GM19467 (cell line): ENCODE results near the gene NTN5.

ENCODE experiments used
- ATAC-seq: cut with Tn5 transposase; IDR thresholded peaks from one replicate; pipeline ENCODE4 v1.9.1; 2021; ENCODE audit warnings: mild to moderate bottlenecking, moderate library complexity; ENCODE audit not compliant: unreplicated experiment

Gene NTN5

DNA sequence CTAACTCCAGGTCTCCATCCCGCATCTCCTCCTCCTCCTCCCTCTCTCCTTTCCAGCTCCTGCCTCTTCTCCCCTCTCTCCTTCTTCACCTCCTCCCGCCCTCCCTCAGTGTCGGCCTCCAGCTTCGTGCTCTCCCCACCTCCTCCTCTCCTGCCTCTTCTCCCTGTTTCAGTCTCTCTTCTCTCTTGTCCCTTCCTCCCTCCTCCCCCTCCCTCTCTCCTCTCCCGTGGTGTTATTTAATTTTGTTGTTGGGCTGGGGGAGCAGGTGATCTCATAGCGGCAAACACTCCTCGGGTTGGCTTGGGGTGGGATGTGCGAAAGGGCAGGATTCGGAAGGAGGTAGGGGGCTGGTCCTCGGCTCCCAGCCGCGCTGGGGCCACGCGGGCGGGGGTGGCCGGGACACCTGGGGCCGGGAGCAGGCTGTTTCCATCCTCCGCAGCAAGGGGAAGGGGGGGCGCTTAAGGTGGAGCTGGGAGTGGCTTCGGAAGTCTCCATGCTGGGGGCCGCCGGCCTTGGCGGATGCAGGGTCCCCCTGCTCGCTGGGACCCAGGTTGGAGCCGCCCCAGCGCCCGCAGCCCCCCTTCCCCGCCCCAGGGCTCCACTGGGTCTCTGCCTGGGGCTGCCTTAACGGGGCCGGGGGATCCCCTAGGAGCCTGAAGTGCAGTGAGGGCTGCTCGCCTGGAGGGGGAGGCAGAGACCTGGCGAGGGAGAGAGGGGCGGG, 26.7 kb downstream of the NTN5 start, which contains the start of gene CA11:
Gene CA11, minus strand, starts transcription at position 187 of the 721 bp plus-strand sequence. CDS start 555 bp downstream, outside the sequence.
- peak; percentile 64 for ATAC-seq

DNA sequence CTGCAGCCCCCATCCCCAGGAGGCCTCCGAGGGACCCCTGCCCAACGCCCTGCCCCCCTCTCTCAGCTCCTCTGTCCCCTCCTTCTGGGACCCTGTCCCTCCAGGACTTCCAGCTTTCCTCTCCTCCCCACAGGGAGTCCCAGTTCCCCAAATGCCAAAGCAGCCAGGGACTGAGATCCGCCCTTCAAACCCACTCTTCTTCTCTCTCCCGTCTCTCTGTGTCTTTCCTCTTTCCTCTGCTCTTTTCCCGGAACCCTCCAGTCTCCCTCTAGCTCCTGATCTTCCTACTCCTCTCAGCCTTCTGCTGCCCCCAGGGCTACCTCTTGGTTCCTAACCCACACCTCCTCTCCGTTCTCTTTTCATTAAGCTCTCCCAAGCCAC, 27.2 kb downstream of the NTN5 start:
- ATAC-seq: no peak

- ATAC-seq: no peak
Observed at GRCh38 chr19:48644839-48645619, 27.8 kb downstream of the NTN5 start.

- ATAC-seq: no peak
Observed at GRCh38 chr19:48644355-48644754, 28.5 kb downstream of the NTN5 start.

- no peak for ATAC-seq
Observed at GRCh38 chr19:48642862-48643261, 30.0 kb downstream of the NTN5 start.

DNA sequence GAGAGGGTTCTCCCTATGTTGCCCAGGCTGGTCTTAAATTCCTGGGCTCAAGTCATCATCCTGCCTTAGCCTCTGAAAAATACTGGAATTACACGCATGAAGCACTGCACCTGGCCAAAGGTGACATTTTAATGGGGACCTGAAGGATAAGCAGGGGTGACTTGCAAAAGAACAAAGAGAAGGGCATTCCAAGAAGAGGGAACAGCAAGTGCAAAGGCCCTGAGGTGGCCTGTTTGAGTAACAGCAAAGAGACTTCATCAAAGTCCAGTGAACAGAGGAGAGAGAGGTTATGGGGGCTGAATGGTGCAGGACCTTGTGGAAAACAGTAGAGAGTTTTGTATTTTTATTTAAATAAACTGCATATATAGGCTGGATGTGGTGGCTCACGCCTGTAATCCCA, 31.0 kb downstream of the NTN5 start:
- no peak for ATAC-seq

DNA sequence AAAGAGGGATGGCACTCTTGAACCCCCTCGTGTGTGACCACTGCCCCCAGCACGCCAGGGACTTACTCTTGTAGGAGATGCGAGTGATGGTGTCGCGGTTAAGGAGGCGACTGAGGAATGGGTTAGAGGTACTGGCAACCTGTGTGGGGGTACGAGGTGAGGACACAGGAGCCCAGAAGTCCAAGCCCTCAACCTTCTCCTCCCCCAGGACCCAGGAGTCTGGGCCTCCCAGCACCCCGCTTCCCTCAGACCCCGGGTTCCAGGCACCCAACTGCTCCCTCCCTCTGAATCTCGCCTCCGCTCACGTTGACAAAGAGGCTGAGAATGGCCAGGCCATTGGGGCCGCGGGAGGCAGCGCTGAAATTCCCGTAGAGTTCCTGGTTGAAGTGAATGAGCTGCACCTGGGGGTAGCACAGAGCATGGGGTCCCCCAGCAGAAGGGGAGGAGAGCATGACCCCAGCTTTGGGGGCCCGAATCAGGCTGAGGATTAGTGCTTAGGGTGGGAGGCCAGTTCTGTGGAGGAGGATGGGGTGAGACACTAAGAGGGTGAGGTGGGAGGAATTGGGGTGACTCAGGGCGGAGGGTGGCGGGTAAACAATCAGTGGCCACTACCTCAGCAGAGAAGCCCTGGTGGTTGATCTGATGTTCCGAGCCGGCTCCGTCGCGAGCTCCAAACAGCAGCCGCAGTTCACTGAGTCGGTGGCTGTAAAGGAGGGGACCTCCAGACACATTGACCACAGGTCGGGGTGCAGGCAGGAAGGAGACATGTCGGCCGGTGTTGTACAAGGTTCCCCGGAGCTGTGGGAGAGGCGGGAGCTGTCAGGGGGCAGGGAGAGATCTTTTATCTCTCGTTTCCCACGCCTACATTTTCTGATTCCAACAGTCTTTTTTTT, 33.1 kb downstream of the NTN5 start:
- ATAC-seq: no peak

DNA sequence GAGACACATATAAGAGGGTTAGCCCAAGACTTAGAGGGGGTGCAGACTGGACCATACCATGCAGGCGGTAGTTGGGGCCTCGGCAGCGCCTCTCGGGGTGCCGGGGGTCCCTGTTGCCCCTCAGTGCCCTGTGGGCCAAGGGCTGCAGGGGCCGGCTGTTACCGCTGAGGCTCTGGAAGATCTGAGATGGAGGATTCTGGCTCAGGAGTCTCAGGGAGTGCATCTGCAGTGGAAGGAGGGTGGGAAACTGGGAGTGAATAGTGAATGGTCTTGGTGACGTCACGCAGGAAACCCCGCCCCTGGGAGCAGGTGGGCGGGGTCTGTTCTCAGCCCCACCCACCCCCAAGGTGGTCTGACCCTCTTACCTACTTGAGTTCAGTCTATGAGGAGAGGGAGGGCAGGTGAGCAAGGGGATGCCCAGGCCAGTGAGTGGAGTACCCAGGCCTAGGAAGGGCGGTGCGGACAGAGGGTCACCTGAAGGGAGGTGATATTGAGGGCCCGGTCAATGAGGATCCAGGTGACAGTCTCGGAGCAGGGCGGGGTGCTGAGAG, 33.9 kb downstream of the NTN5 start:
- ATAC-seq: no peak

DNA sequence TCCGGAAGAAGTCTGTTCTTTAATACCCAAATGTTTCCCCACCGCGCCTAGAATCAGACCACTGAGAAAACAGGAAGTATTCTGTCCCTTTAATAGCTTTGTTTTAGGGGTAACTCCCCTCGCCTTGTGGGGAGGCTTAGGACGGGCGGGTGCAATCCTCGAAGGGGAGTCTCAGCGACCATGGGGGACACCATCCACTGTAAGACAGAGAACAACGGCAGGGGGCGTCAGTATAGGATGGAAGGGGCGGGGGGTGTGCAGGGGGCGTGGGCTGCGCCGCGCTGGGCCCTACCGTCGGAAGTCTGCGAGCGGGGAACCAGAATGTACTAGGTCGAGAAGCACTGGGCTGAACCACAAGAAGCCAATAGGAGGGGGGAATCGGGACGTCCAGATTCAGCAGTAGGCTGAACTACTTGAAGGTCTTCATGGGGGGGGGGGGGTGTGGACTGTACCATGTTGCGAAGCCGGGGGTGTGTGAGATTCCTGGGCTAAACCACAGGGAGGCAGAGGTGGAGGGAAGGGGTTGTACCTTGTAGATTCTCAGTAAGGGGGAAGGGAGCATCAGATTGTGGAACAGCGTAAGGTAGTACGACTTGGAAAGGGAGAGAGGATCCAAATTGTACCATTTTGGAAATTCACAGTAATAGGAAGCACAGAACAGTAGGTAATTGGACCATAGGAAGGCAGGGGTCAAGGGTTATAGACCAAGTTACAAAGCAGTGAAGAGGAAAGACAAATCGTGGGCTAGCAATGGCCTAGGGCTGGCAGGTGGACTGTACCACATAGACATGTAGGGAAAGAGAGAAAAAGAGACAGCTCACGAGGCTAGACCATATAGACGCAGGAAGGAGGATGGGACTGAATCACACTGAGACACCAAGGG, 34.6 kb downstream of the NTN5 start:
- ATAC-seq: peak; percentile 19

DNA sequence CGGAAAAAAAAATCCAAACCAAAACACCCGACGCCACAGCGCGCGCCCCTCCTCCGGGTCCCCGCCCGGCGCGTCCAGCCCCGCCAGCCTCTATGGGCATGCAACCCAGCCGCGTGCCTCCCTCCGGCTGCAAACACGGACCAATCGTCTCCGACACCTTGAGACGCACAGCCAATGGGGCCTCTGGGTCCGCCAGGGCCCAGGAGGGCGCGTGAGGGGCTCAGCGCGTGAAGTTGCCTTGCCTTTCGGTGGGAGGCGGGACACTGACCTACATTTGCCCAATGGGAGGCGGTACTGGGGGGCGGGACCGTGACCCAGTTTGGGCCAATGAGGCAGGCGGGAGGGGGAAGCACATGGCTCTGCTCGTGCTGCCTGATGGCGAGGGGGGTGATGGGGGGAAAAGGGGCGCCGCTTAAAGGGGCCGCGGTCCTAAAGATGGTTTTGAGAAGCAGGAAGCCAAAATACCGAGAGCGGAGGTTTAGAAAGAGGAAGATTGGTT, 35.3 kb downstream of the NTN5 start:
- ATAC-seq: peak; percentile 73

GRCh38 chr19:48636859-48637448, 35.9 kb downstream of the NTN5 start, which contains the start of gene DBP:
Gene DBP, minus strand, starts transcription at chr19:48637379. Its CDS starts 385 bp downstream, at chr19:48636994.
- no peak for ATAC-seq

- ATAC-seq: no peak
Observed at GRCh38 chr19:48635966-48636858, 36.6 kb downstream of the NTN5 start.

DNA sequence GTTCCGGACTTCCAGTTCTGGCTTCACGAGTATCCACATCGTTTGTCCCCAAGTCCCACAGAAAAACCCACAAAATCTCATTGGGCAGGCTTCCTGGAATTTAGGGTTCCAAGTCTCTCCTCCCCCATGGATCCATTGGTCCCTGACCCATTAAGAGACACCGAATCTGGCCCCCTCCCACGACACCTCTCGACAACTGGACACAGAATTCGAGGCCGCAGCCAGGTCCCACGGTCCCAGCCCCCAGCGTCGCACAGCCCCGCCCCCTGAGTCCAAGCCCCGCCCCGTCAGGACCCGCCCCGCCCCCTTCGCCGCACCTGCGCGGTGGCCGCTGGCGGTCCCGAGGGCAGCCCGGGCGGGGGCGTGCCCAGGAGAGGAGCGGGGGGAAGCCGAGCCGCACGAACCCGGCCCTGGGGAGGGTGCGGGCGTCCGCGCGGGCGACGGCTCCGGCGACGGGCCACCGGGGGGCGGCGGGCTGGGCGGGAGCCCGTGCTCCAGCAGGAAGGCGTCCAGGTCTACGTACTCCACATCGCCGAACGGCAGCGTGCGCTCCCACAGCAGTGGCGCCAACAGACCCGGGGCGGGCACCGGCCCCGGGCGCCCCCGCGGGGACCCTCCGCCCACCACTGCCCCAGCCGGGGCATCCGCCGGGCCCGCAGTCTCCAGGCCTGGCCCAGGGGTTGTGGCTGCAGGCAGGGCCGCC, 37.4 kb downstream of the NTN5 start:
- ATAC-seq: no peak

DNA sequence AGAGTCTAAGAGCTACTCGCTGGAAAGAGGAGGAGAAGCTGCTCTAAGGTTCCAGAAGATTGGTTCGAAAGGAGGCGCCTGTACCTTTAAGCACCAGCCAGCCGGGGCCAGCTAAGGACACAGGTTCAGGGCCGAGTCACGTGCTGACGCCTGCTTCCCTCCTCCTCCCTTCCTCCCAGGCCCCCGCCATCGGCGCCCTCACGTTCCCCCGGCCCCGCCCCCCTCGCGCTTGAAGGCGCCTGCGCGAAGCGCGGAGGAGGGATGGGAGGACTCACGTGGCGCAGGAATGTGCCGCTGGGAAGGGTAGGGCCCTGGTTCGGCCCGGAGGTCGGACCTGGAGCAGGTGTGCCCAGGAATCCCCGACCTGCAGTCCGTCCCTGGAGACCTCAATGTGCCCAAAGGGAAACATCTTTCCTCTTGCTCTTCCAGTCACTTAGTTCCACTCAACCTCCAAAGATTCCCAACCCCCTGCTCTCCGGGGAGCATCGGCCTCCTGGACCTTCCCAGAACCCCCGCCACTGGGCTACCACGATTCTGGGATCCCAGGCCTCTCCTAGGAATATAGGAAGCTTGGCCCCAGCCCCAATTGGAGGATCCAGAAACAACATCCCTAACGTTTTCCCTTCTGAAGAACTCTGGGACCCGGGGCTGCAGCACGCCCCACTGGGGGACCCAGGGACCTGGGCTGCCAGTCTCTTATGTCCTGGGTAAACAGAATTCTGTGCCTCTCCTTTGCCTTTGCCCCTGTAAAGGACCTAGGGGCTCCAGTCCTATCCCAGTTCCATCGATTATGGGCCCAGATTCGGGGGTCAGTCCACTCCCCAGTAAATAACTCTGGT, 38.2 kb downstream of the NTN5 start:
- ATAC-seq: no peak

- ATAC-seq: no peak
Observed at GRCh38 chr19:48634036-48634342, 38.8 kb downstream of the NTN5 start.

- no peak for ATAC-seq
Observed at GRCh38 chr19:48633148-48634035, 39.4 kb downstream of the NTN5 start.
